SKM-1 treated with dmso at 0.1 percent for 144 hours (cell line): ENCODE data around the gene CSNK1A1.
"Not testable (repeated sequence)": the region's sequence is repeated elsewhere in the genome, so short reads cannot be mapped to it uniquely, and the experiment has no call there.

Source experiments
- DNase-seq: peaks from one replicate; lab custom pipeline; 2025; ENCODE audit not compliant: unreplicated experiment; lab: John Stamatoyannopoulos, UW

CSNK1A1 gene

DNA sequence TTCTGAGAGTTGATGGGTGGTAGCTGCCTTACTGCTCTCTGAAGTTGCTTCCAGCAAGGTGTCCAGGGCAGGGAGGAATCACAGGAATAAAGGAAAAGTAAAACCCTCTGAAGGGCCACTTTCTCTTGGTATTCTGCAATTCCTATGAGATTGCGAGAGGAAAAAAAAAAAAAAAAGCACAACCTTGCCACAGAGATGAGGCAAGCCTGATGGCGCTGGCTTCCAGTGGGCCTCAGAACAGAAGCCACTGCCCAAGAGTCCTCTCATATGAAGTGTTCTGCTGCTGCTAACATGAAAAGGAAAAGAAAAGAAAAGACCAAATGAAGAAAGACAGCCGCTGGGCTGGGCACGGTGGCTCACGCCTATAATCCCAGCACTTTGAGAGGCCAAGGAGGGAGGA is 91.3 kb downstream of the CSNK1A1 start:
- DNase-seq, result no peak

DNA sequence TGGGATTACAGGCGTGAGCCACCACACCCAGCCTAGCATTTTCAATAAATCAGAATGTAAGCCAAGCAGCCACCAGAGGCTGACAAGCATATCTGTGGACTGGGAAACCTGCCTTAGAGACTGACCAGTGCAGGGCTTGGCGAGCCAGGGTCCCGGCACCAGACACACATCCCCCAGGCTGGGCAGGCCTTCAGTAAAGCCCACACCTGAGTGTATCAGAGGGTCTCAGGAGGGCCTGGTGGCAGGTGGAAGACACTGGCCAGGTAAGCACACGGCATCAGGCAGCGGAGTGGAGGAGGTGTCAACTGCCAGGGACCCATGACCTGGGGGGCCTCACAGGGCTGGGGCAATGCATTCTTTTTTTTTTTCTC is 93.9 kb downstream of the CSNK1A1 start:
- DNase-seq, result no peak

DNA sequence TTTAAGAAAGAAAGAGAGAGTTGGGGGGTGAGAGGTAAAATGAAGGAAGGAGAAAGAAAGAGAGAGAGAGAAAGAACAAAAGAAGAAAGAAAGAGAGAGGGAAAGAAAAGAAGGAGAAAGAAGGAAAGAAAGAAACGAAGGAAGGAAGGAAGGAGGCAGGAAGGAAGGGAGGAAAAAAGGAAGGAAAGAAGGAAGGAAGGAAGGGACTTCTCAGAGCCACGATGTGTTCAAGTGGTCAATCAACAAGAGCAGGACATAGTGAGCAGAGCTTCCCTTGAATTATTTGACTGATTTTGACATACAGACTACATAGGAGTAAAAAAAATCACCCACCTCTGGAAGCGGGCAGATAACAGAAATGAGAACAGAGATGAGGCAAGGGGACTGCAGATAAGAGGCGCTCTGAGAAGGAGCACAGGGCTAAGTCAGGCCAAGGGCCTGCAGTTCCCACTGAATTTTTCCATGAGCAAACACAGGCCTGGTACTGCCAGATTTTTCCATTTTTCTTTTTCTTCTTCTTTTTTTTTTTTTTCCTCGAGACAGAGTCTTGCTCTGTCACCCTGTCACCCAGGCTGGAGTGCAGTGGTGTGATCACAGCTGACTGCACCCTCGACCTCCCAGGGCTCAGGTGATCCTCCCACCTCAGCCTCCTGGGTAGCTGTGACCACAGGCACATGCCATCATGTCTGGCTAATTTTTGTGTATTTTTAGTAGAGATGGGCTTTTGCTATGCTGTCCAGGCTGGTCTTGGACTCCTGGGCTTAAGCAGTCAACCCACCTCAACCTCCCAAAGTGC is 94.4 kb downstream of the CSNK1A1 start:
- no peak for DNase-seq

DNA sequence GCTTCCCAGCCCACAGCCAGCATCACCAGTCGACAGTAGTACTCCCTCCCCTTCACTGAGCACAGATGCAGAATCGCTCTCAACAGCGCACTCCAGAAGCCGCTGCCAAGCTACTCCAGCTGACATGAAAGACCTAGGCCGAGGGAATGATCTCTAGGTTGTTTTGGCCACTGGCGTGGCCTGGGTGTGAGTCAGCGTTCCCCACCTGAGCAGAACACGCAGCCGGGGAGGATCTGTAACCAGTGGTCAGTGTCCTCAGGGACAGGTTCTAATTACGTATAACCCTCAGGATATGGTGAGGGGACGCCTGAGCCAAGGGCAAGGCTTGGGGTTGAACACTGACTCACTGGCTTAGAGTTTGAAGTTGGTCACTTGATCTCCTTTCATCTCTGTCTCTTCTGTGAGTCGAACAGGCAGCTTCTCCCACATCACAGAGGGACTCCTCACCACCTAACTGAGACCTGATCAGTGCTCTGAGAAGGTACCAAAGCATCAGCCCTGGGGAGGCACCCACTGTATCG is 95.3 kb downstream of the CSNK1A1 start:
- DNase-seq, result no peak

DNA sequence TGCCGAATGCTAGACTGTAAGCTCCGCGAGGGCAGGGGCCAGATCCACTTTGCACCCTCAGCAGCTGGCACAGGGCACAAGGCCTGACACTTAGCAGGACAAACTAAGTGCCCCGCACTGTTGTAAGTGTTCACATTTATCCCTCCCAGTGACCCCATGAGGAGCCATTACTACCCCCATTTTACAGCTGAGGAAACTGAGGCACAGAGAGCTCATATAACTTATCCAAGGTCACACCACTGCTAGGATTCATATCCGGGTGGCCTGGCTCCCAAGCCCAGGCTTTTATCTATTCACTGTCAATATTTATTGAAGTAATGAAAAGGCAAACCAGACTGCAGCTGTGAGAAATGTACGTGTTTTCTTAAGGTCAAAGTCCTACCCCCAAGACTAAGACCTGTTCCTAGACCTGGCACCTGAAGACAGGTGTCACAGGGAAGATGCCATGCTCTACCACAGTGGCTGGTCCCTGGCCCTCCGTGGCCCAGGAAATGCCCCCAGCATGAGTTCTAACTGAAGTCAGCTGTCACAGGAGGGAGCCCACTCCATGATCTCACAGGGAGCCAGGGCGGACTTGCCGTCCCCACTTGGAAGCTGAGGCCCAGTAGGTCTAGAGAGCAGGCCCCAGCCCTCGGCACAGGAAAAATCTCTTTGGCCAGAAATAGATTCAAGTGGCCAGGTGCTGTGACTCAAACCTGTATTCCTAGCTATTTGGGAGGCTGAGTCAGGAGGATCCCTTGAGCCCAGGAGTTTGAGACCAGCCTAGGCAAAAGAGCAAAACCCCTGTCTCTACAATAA is 97.4 kb downstream of the CSNK1A1 start:
- DNase-seq, result no peak

- DNase-seq, result no peak
These were observed 98.3 kb downstream of the CSNK1A1 start for GRCh38 chr5:149452665-149453617.

DNA sequence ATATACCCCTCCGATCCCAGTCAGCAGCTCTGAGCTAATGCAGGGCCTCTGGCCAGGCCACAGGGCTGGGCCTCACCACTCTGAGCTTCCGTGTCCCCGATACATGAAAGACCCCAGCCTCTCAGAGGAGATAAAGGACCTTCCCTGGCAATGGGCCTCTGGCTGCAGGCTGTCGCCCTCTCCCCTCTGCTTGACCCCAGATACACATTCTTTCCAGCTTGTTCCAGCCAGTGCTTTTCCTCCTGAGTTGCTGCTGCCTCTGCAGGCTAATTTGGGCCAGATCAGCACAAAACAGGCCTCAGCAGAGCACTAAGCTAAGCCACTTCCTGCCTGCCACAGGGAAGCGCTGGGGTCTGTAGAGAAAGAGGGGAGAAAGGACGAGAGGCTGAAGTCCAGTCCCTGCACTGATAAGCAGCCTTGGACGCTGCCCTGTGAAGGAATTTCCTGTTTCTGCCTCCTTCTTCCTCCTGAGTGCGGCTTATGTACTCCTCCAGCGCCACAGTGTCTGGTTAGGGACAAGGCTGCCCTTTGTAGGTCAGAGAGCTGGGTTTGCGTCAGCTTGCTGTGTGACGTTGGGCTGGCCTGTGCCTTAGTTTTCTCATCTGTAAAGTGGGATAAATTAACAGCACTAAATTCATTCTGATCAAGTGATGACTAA is 99.1 kb downstream of the CSNK1A1 start:
- peak; percentile 76 for DNase-seq

GRCh38 chr5:149450199-149450598 is 101.0 kb downstream of the CSNK1A1 start:
- DNase-seq, result no peak

- DNase-seq, result no peak
These were observed 102.2 kb downstream of the CSNK1A1 start for GRCh38 chr5:149448831-149449714.

DNA sequence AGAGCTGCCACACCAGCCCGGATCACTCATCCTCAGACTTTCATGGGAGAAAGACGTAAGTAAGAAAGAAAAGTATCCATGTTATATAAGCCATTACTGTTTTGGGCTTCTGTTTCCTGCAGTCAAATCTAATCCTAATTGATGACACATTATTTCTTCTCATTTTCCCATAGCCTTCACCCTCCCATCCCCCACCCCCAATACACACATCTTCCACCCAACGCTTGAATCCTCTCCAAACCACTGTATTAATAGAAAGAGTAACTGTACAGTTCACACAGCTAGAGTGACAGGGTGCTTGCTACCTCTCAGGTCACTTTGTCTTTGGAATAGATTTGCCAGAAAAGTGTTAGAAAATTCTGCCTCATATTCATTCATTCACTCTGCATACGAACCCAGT is 102.8 kb downstream of the CSNK1A1 start:
- DNase-seq, result no peak

DNA sequence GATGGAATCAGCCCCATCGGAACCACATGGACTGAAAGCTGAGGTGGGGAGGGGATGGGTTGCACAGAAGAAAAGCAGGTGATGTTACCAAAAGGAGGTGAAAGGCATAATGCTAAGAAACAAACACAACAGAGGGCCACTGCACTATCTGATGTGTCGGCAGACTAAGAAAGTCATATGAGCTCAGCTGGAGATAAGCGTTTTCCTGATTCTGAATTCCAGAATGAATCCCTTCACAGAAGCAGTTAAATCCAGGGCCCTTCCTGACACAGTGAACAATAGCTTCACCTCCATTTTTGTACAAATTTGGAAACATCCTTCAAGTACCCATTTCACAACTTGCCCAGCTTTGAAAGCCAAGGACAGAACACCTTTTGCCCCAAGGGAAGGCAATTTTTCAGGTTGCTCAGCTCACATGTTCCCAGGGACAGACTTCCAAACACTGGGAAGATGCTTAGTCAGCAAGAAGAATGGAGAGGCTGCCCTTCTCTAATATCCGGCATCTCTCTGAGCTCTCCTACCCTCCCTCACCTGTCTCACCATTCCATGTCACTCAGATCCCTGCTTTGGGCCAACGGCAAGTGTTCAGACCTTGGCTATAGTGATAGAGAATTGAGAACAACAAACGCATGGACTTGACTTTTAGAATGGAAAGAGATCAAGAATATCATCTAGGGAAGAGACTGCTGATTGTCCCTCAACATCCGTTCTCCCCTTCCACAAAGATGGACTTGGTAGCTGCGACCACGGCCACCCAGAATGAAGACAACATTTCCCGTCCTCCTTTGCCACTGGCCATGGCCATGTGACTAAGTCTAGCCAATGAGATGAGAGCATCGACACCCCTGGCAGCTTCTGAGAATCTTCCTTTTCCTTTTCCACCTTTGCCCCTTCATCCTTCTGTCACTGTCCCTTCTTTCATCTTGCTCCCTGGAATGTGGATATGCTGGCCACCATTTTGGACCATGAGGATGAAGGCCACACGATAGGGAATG is 103.6 kb downstream of the CSNK1A1 start:
- no peak for DNase-seq

GRCh38 chr5:149446794-149447193 is 104.4 kb downstream of the CSNK1A1 start:
- not testable (repeated sequence) for DNase-seq

GRCh38 chr5:149445739-149446369 is 105.4 kb downstream of the CSNK1A1 start:
- no peak for DNase-seq

- DNase-seq, result no peak
These were observed 105.9 kb downstream of the CSNK1A1 start for GRCh38 chr5:149445343-149445738.

DNA sequence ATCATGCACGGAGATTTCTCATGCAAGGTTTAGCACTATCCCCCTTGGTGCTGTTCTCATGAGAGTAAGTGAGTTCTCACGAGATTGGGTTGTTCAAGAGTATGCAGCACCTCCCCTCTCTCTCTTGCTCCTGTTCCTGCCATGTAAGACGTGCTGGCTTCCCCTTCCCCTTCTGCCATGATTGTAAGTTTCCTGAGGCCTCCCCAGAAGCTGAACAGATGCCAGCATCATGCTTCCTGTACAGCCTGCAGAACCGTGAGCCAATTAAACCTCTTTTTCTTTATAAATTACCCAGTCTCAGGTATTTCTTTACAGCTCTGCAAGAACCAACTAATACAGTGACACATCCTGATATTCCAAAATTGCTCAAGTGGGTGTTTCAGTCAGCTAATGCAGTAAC is 106.8 kb downstream of the CSNK1A1 start:
- DNase-seq, result not testable (repeated sequence)

- DNase-seq, result no peak
These were observed 108.0 kb downstream of the CSNK1A1 start for GRCh38 chr5:149443210-149443609.

DNA sequence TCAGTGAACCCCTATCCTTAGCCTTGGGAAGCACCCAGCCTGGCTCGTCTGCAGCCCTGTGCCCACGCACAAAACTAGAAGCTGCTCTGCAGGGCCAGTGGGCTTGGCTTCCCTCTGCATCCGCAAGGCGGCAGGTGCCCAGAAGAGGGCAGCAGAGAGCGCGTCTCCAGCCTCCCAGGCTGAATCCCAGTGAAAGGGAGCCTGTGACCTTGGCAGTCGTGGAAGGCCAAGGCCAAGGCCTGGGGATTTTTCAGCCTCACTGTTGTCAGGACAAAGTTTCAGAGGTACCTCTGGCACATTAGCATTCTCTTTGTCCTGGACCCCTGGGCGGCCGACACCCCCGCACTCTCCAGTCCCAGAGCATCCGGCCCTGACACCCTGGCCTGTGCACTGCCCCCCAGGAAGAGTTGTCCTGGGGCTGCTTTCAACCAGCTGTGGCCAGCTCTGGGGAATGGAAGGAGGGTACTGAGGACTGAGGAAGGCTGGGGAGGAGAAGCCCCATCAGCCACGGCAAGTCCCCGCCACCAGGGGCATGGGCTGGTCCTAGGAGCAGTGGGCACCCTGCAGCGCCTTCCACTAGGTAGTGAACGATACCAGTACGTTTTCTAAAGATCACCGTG is 108.6 kb downstream of the CSNK1A1 start:
- DNase-seq, result peak; percentile 55
